ENCODE data around the gene STK26.

STK26 gene

GRCh38 chrX:132119821-132120515 lies 96.9 kb downstream of the STK26 start:
- H3K9me2 ChIP-seq (ENCODE audit: low read depth, low read length): no peaks in the 10 kb centered on the region
- H3K4me1 ChIP-seq (ENCODE audit: insufficient read depth, low read length, severe bottlenecking): peaks cover under 1% of the 10 kb centered on the region
- H3K27ac ChIP-seq (ENCODE audit: low read depth, low read length, poor library complexity, severe bottlenecking): no peak overlapping the region
- no peaks in the 10 kb centered on the region for H3F3A ChIP-seq (ENCODE audit: insufficient read depth, low read length)
- no peak for TF ChIP-seq EZH2 (IDR thresholded peaks at IDR 0.05; ENCODE audit: borderline replicate concordance, low read length)
- TF ChIP-seq CTCF (IDR thresholded peaks at IDR 0.05; ENCODE audit: low read length): no peak
- no peak overlapping the region for H2AFZ ChIP-seq (ENCODE audit: low read length)
- no peaks in the 10 kb centered on the region for H3K9me3 ChIP-seq (ENCODE audit: low read length)
- no peaks in the 10 kb centered on the region for H3K27me3 ChIP-seq (ENCODE audit: insufficient read depth, low read length)
- H4K20me1 ChIP-seq (ENCODE audit: insufficient read depth, low read length): no peaks in the 10 kb centered on the region
- no peaks in the 10 kb centered on the region for H3K79me2 ChIP-seq (ENCODE audit: insufficient read depth, low read length)
- no peak overlapping the region for H3K4me3 ChIP-seq (ENCODE audit: low read depth, low read length, poor library complexity, severe bottlenecking)
- H3K36me3 ChIP-seq (ENCODE audit: insufficient read depth, low read length): no peaks in the 10 kb centered on the region
- H3K9ac ChIP-seq (ENCODE audit: low read length): no peak overlapping the region
- H3K4me2 ChIP-seq (ENCODE audit: low read length): no peak overlapping the region

GRCh38 chrX:132120913-132121312 lies 97.8 kb downstream of the STK26 start:
- H3K27me3 ChIP-seq (ENCODE audit: insufficient read depth, low read length): no peaks in the 10 kb centered on the region
- H3F3A ChIP-seq (ENCODE audit: insufficient read depth, low read length): no peaks in the 10 kb centered on the region
- no peak overlapping the region for H3K9ac ChIP-seq (ENCODE audit: low read length)
- H3K4me3 ChIP-seq (ENCODE audit: low read depth, low read length, poor library complexity, severe bottlenecking): no peak overlapping the region
- no peaks in the 10 kb centered on the region for H4K20me1 ChIP-seq (ENCODE audit: insufficient read depth, low read length)
- H3K9me3 ChIP-seq (ENCODE audit: low read length): no peaks in the 10 kb centered on the region
- TF ChIP-seq EZH2 (IDR thresholded peaks at IDR 0.05; ENCODE audit: borderline replicate concordance, low read length) (no peak), CTCF (IDR thresholded peaks at IDR 0.05; ENCODE audit: low read length) (no peak)
- H2AFZ ChIP-seq (ENCODE audit: low read length): no peak overlapping the region
- no peaks in the 10 kb centered on the region for H3K36me3 ChIP-seq (ENCODE audit: insufficient read depth, low read length)
- H3K9me2 ChIP-seq (ENCODE audit: low read depth, low read length): no peaks in the 10 kb centered on the region
- no peak overlapping the region for H3K27ac ChIP-seq (ENCODE audit: low read depth, low read length, poor library complexity, severe bottlenecking)
- H3K4me1 ChIP-seq (ENCODE audit: insufficient read depth, low read length, severe bottlenecking): no peaks in the 10 kb centered on the region
- no peaks in the 10 kb centered on the region for H3K79me2 ChIP-seq (ENCODE audit: insufficient read depth, low read length)
- no peak overlapping the region for H3K4me2 ChIP-seq (ENCODE audit: low read length)
